Hepatocyte (in vitro differentiated cells): ENCODE data around the gene S100A7A. TPM values are rescaled to one million over a fixed set of nuclear protein-coding genes. Genes with fewer than 3 reads are reported as not detected.

Experiments
- DNase-seq: peaks from one replicate; pipeline ENCODE4 v3.0.0-alpha.2; 2016; ENCODE audit warnings: low spot score
- H2AFZ ChIP-seq: fragments of 200-600 bp; sonication (generic); 2 replicates; pipeline ENCODE4 v1.6.0; 2016; ENCODE audit warnings: antibody characterized with exemption, mild to moderate bottlenecking
- H3K27ac ChIP-seq: fragments of 200-600 bp; sonication (generic); 2 replicates; pipeline ENCODE4 v1.5.1; 2016; ENCODE audit warnings: mild to moderate bottlenecking
- H3K27me3 ChIP-seq: fragments of 200-600 bp; sonication (generic); 2 replicates; pipeline ENCODE4 v1.6.1; 2016
- H3K36me3 ChIP-seq: fragments of 200-600 bp; sonication (generic); replicated peaks from 2 replicates; pipeline ENCODE4 v1.5.1; 2016; ENCODE audit warnings: low read depth; ENCODE audit not compliant: insufficient read depth
- H3K4me1 ChIP-seq: fragments of 200-600 bp; sonication (generic); 2 replicates; pipeline ENCODE4 v1.5.1; 2016; ENCODE audit warnings: mild to moderate bottlenecking, moderate library complexity; ENCODE audit not compliant: insufficient read depth
- H3K4me2 ChIP-seq: fragments of 200-600 bp; sonication (generic); 2 replicates; pipeline ENCODE4 v1.6.0; 2016
- H3K4me3 ChIP-seq: fragments of 200-600 bp; sonication (generic); 2 replicates; pipeline ENCODE4 v1.5.1; 2016; ENCODE audit warnings: mild to moderate bottlenecking
- H3K79me2 ChIP-seq: fragments of 200-600 bp; sonication (generic); 2 replicates; pipeline ENCODE4 v1.6.0; 2017; ENCODE audit warnings: mild to moderate bottlenecking
- H3K9me2 ChIP-seq: fragments of 200-600 bp; sonication (generic); replicated peaks from 2 replicates; pipeline ENCODE4 v1.6.0; 2017; ENCODE audit warnings: mild to moderate bottlenecking; ENCODE audit not compliant: insufficient read depth
- H3K9me3 ChIP-seq: fragments of 200-600 bp; sonication (generic); 2 replicates; pipeline ENCODE4 v1.5.1; 2016; ENCODE audit warnings: low read depth, mild to moderate bottlenecking
- H4K20me1 ChIP-seq: fragments of 200-600 bp; sonication (generic); 2 replicates; pipeline ENCODE4 v1.6.0; 2016; ENCODE audit warnings: mild to moderate bottlenecking; ENCODE audit not compliant: insufficient read depth, poor library complexity, severe bottlenecking
- EZH2 ChIP-seq: fragments of 200-600 bp; sonication (generic); IDR thresholded peaks from 2 replicates; pipeline ENCODE4 v1.6.1; 2016; ENCODE audit warnings: antibody characterized with exemption, mild to moderate bottlenecking, borderline replicate concordance
- EZH2phosphoT487 ChIP-seq: fragments of 200-600 bp; sonication (generic); IDR thresholded peaks from one replicate; pipeline ENCODE4 v1.6.1; 2018; ENCODE audit warnings: antibody characterized with exemption, mild to moderate bottlenecking, low read depth, moderate library complexity; ENCODE audit not compliant: unreplicated experiment, severe bottlenecking
- WGBS: methylation state at CpG from one replicate; pipeline ENCODE4 v1.1.6; 2016; ENCODE audit warnings: low lambda C conversion rate; ENCODE audit errors: missing lambda C conversion rate; 5-methylcytosine and 5-hydroxymethylcytosine counted together
- polyA plus RNA-seq: library from polyadenylated mRNA; unstranded; fragments of >200 nt; fragmentation: Nextera tagmentation; extraction: Ambion mirVana; gene quantifications from 2 replicates; pipeline ENCODE4 v1.2.1, GENCODE V29; 2016
- total RNA-seq: library from RNA; depleted of rRNA; stranded (reverse); fragments of >200 nt; gene quantifications from 2 replicates; pipeline ENCODE4 v1.2.3, GENCODE V29; 2014
- TF ChIP-seq, protein P1 (sequence below): fragments of 200-600 bp; sonication (generic); IDR thresholded peaks from 2 replicates; pipeline ENCODE4 v1.5.1; 2016; ENCODE audit warnings: antibody characterized with exemption, mild to moderate bottlenecking; ENCODE audit not compliant: poor library complexity

The S100A7A gene
- total and polyA plus RNA-seq, 2 experiments from 2014 or later, result not detected

DNA sequence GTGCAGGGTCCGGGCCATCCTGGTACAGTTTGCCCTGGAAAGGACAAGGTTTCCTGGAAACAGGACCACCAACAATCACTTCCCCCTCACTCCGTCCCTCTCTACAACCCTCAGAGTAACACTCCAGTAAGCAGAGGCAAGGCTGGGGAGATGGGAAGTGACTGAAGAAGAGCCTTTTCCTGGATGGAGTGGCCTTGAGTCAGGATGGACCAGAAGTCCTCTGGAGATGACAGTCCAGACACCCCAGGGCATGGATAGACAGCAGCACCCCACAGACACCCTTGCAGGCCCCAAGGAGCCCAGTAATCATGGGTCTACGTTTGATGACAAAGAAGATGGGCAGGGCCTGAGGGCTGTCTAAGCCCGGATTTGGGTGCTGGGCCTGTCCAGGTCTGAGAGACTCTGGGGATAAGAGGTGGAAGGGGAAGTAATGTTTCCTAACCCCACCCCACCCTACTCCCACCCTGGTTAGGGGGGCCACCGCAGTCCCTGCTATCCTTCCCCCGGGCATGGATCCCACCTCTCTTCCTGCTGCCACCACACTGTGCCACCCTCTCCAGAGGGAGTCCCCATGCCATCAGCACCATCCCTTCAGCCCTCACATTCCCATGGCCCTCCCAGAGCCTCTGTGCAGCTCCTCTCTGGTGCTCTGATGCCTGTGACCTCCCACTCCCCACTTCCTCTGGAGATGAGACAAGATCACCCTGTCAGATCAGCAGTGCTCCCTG lies 18.2 kb upstream of the S100A7A start:
- no peak overlapping the region for H3K4me3 ChIP-seq
- no peak for DNase-seq
- H2AFZ ChIP-seq, result no peak overlapping the region
- H3K9me3 ChIP-seq, result no peaks in the 10 kb centered on the region
- no peaks in the 10 kb centered on the region for H3K79me2 ChIP-seq
- no peaks in the 10 kb centered on the region for H3K4me1 ChIP-seq
- H3K27me3 ChIP-seq, result no peaks in the 10 kb centered on the region
- no peak overlapping the region for H3K4me2 ChIP-seq
- no peaks in the 10 kb centered on the region for H4K20me1 ChIP-seq
- no peak overlapping the region for H3K27ac ChIP-seq
- WGBS, result 81% methylated on average over 6 of the region's 6 CpGs
- no peaks in the 10 kb centered on the region for H3K9me2 ChIP-seq
- no peaks in the 10 kb centered on the region for H3K36me3 ChIP-seq
- no peak for TF ChIP-seq EZH2
- TF ChIP-seq, protein P1, sequence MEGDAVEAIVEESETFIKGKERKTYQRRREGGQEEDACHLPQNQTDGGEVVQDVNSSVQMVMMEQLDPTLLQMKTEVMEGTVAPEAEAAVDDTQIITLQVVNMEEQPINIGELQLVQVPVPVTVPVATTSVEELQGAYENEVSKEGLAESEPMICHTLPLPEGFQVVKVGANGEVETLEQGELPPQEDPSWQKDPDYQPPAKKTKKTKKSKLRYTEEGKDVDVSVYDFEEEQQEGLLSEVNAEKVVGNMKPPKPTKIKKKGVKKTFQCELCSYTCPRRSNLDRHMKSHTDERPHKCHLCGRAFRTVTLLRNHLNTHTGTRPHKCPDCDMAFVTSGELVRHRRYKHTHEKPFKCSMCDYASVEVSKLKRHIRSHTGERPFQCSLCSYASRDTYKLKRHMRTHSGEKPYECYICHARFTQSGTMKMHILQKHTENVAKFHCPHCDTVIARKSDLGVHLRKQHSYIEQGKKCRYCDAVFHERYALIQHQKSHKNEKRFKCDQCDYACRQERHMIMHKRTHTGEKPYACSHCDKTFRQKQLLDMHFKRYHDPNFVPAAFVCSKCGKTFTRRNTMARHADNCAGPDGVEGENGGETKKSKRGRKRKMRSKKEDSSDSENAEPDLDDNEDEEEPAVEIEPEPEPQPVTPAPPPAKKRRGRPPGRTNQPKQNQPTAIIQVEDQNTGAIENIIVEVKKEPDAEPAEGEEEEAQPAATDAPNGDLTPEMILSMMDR, result no peak
- no peak for TF ChIP-seq EZH2phosphoT487

DNA sequence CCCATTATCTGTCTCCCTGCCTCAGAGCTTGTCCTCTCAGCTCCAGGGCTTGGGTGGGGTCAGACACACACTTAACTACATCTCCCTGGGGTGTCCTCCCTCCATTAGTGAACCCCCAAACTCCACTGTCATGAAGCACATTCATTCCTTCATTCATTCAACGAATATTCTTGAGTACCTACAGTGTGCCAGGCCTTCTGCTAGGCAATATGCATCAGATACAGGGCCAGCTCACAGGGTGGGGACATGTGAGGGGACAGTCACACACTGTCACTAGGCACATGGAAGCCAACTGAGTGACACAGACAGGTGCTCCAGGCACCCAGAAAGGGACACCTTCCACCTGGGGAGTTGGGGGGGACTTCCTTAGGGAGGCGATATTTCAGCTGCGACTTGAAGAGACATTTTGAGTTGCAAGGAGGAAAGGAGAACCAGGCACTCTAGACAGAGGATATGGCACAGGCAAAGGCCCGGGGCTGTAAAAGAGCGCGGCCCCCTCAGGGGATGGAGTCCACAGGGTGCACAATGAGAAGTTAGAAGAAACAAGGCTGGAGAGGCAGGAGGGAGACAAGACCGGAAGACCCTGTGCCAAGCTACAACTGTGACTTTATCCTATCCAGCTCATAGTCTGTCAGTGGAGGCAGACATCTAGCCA lies 16.8 kb upstream of the S100A7A start:
- no peak for DNase-seq

DNA sequence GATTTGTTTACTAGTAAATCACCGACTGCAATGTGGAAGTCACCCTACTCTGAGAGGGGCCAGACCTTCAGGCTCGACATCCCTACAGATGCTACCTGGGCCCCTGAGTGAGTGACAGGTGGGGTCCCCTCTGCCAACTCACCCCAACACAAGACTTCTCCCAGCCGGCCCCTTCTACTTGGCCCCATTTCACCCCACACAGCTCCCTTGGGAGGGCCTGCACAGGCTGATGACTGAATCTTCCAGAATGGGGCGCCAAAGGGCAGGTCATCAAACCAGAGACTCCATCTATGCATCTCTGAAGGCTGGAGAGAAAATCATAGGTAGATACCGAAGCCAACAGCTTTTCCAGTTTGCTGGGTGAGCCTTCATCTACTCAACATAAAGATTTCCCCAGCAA lies 16.1 kb upstream of the S100A7A start:
- H3K4me2 ChIP-seq, result no peak overlapping the region
- H3K27me3 ChIP-seq, result no peaks in the 10 kb centered on the region
- H2AFZ ChIP-seq, result no peak overlapping the region
- DNase-seq, result no peak
- no peaks in the 10 kb centered on the region for H3K79me2 ChIP-seq
- H3K9me3 ChIP-seq, result no peaks in the 10 kb centered on the region
- H3K27ac ChIP-seq, result no peak overlapping the region
- H4K20me1 ChIP-seq, result no peaks in the 10 kb centered on the region
- no peak overlapping the region for H3K4me3 ChIP-seq
- H3K4me1 ChIP-seq, result no peaks in the 10 kb centered on the region
- no peak for TF ChIP-seq EZH2
- TF ChIP-seq, protein P1, result no peak
- TF ChIP-seq EZH2phosphoT487, result no peak
- H3K9me2 ChIP-seq, result no peaks in the 10 kb centered on the region
- no peaks in the 10 kb centered on the region for H3K36me3 ChIP-seq
- 56% methylated on average over 5 of the region's 5 CpGs for WGBS

More for the DNA sequence above, 16.8 kb upstream of the S100A7A start:
- Histone ChIP-seq H3K27me3 (no peaks in the 10 kb centered on the region), H4K20me1 (no peaks in the 10 kb centered on the region), H2AFZ (no peak overlapping the region), H3K4me3 (no peak overlapping the region), H3K9me3 (no peaks in the 10 kb centered on the region), H3K9me2 (no peaks in the 10 kb centered on the region), H3K27ac (no peak overlapping the region), H3K79me2 (no peaks in the 10 kb centered on the region), H3K4me2 (no peak overlapping the region), H3K36me3 (no peaks in the 10 kb centered on the region), H3K4me1 (no peaks in the 10 kb centered on the region)
- 90% methylated on average over 7 of the region's 7 CpGs for WGBS
- TF ChIP-seq, protein P1, result no peak
- TF ChIP-seq EZH2phosphoT487 (no peak), EZH2 (no peak)
